Breast epithelium (tissue), 4 donors: ENCODE results near the gene ZFPL1. TPM values are rescaled to one million over a fixed set of nuclear protein-coding genes. Genes with fewer than 3 reads are reported as not detected.

ENCODE experiments used
- DNase-seq, 2 donors: peaks; one replicate each; pipeline ENCODE4 v3.0.0-alpha.2; 2019; ENCODE audit warnings: low spot score in 2 of 2
- H3K27ac ChIP-seq, 2 donors: fragments of 200-600 bp; sonication (generic) in 1 of 2; one replicate each; pipeline ENCODE4 v1.5.1; 2016 to 2019; ENCODE audit warnings: mild to moderate bottlenecking in 1 of 2
- H3K27me3 ChIP-seq, 2 donors: fragments of 200-600 bp; sonication (generic) in 1 of 2; one replicate each; pipeline versions ENCODE4 v1.5.1 to v1.6.0; 2017 to 2019; ENCODE audit warnings: control low read depth in 1 of 2, mild to moderate bottlenecking in 1 of 2
- H3K36me3 ChIP-seq: fragments of 200-600 bp; one replicate; pipeline ENCODE4 v1.5.1; 2019
- H3K4me1 ChIP-seq, 2 donors: fragments of 200-600 bp; sonication (generic); one replicate each; pipeline ENCODE4 v1.5.1; 2016 to 2019; ENCODE audit warnings: control low read depth in 1 of 2
- H3K4me3 ChIP-seq, 3 donors: fragments of 200-600 bp; sonication (generic); 1 replicate in 2 of 3; 2 replicates in 1 of 3; pipeline ENCODE4 v1.5.1; 2016 to 2019; ENCODE audit warnings: mild to moderate bottlenecking in 3 of 3, moderate library complexity in 2 of 3
- H3K9me3 ChIP-seq, 2 donors: fragments of 200-600 bp; sonication (generic) in 1 of 2; one replicate each; pipeline ENCODE4 v1.5.1; 2016 to 2019; ENCODE audit warnings: control low read depth in 1 of 2
- CTCF ChIP-seq, 3 donors: fragments of 450-650 bp; IDR thresholded peaks; one replicate each; pipeline ENCODE4 v1.5.1; 2016 to 2017; ENCODE audit warnings: antibody characterized with exemption in 3 of 3, mild to moderate bottlenecking in 3 of 3, moderate library complexity in 3 of 3
- POLR2A ChIP-seq: fragments of 450-650 bp; IDR thresholded peaks from one replicate; pipeline ENCODE4 v1.6.1; 2016; ENCODE audit warnings: antibody characterized with exemption, mild to moderate bottlenecking, moderate library complexity
- POLR2AphosphoS5 ChIP-seq, 3 donors: sonication (generic); formaldehyde crosslinking; IDR thresholded peaks; one replicate each; pipeline ENCODE4 v1.6.1; 2017; ENCODE audit warnings: antibody characterized with exemption in 3 of 3
- intact Hi-C: fragments of 100-400 bp; cut with DNase I; formaldehyde crosslinking; loops from one replicate; pipeline ENCODE4 v1.15.1; 2023; ENCODE audit warnings: low total_unique reads
- total RNA-seq, 3 donors: library from RNA; depleted of rRNA; stranded (reverse); fragments of >200 nt; gene quantifications; one replicate each; pipeline ENCODE4 v1.1.0, GENCODE V29; 2016

ZFPL1 gene
- total RNA-seq, 3 donors from 2014 or later: 33.8 to 44.1 (median 44.0) TPM

- TF ChIP-seq POLR2AphosphoS5 (IDR thresholded peaks at IDR 0.05) (no peak), POLR2A (no peak), CTCF (IDR thresholded peaks at IDR 0.05) (no peak)
- intact Hi-C loops: no loop called here
- Histone ChIP-seq H3K27ac (peak overlapping the region in 1 of 2 donors; percentile 68), H3K36me3 (peaks cover 5% of the 10 kb centered on the region), H3K9me3 (no peaks in the 10 kb centered on the region), H3K27me3 (no peaks in the 10 kb centered on the region), H3K4me1 (peaks cover 6 to 12% of the 10 kb centered on the region in 2 donors), H3K4me3 (peak overlapping the region in 2 of 3 donors; percentile 51 to 57)
- DNase-seq: no peak
These were observed 27.2 kb downstream of the ZFPL1 start for GRCh38 chr11:65111159-65111743.

- Histone ChIP-seq H3K27me3 (no peaks in the 10 kb centered on the region), H3K4me1 (peaks cover 6 to 17% of the 10 kb centered on the region in 2 donors), H3K4me3 (peak within 1 kb of the TSS; percentile 35 to 57 (median 51)), H3K9me3 (no peaks in the 10 kb centered on the region), H3K36me3 (peaks cover 5% of the 10 kb centered on the region), H3K27ac (peak within 1 kb of the TSS; percentile 34 to 68)
- no peak for TF ChIP-seq CTCF (IDR thresholded peaks at IDR 0.05)
- peak; percentile 41 to 77 (median 71) for TF ChIP-seq POLR2AphosphoS5 (IDR thresholded peaks at IDR 0.05)
- DNase-seq: peak; percentile 95 to 97
- intact Hi-C loops: no loop called here
These were observed 27.9 kb downstream of the ZFPL1 start, which contains the start of gene TM7SF2 for GRCh38 chr11:65111744-65112545. Gene TM7SF2 (plus strand): TSS chr11:65111872. CDS start chr11:65112016, 144 bp downstream.

GRCh38 chr11:65112546-65113360, 28.7 kb downstream of the ZFPL1 start:
- Histone ChIP-seq H3K27ac (peak overlapping the region; percentile 34 to 68), H3K9me3 (no peaks in the 10 kb centered on the region), H3K4me3 (peak overlapping the region; percentile 35 to 57 (median 51)), H3K4me1 (peaks cover 6 to 17% of the 10 kb centered on the region in 2 donors), H3K36me3 (peaks cover 5% of the 10 kb centered on the region), H3K27me3 (no peaks in the 10 kb centered on the region)
- intact Hi-C loops: no loop called here
- TF ChIP-seq POLR2A: no peak
- TF ChIP-seq POLR2AphosphoS5 (IDR thresholded peaks at IDR 0.05): peak; percentile 28 to 48 (median 42)
- peak; percentile 65 to 83 (median 73) for TF ChIP-seq CTCF (IDR thresholded peaks at IDR 0.05)
- DNase-seq: no peak

- peak overlapping the region in 1 of 2 donors; percentile 68 for H3K27ac ChIP-seq
- intact Hi-C loops: no loop called here
- DNase-seq: no peak
- H3K27me3 ChIP-seq: no peaks in the 10 kb centered on the region
- peaks cover 6 to 17% of the 10 kb centered on the region in 2 donors for H3K4me1 ChIP-seq
- TF ChIP-seq POLR2AphosphoS5 (IDR thresholded peaks at IDR 0.05) (no peak), POLR2A (no peak), CTCF (IDR thresholded peaks at IDR 0.05) (no peak)
- H3K4me3 ChIP-seq: peak overlapping the region in 1 of 3 donors; percentile 57
- H3K36me3 ChIP-seq: peaks cover 5% of the 10 kb centered on the region
- H3K9me3 ChIP-seq: no peaks in the 10 kb centered on the region
These were observed 29.3 kb downstream of the ZFPL1 start for GRCh38 chr11:65113361-65113756.
